Measurements from ENCODE around the gene GRAMD1B.
A peak's percentile ranks its signal among the peaks of the same experiment; 100 is the strongest.

Gene GRAMD1B

GRCh38 chr11:123405123-123405592 is 24.9 kb upstream of the GRAMD1B start:
- H3K4me3 ChIP-seq (replicated peaks; ENCODE audit: low read depth, low read length): no peak overlapping the region
- TF ChIP-seq, protein P1, sequence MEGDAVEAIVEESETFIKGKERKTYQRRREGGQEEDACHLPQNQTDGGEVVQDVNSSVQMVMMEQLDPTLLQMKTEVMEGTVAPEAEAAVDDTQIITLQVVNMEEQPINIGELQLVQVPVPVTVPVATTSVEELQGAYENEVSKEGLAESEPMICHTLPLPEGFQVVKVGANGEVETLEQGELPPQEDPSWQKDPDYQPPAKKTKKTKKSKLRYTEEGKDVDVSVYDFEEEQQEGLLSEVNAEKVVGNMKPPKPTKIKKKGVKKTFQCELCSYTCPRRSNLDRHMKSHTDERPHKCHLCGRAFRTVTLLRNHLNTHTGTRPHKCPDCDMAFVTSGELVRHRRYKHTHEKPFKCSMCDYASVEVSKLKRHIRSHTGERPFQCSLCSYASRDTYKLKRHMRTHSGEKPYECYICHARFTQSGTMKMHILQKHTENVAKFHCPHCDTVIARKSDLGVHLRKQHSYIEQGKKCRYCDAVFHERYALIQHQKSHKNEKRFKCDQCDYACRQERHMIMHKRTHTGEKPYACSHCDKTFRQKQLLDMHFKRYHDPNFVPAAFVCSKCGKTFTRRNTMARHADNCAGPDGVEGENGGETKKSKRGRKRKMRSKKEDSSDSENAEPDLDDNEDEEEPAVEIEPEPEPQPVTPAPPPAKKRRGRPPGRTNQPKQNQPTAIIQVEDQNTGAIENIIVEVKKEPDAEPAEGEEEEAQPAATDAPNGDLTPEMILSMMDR (IDR thresholded peaks at IDR 0.05; ENCODE audit: low read length, missing control alignments): no peak
- DNase-seq (ENCODE audit: low read depth): peak; percentile 34

- TF ChIP-seq, protein P1 (IDR thresholded peaks at IDR 0.05; ENCODE audit: low read length, missing control alignments): no peak
- no peak overlapping the region for H3K4me3 ChIP-seq (replicated peaks; ENCODE audit: low read depth, low read length)
- no peak for DNase-seq (ENCODE audit: low read depth)
Measured at GRCh38 chr11:123406441-123407129, 23.5 kb upstream of the GRAMD1B start.

DNA sequence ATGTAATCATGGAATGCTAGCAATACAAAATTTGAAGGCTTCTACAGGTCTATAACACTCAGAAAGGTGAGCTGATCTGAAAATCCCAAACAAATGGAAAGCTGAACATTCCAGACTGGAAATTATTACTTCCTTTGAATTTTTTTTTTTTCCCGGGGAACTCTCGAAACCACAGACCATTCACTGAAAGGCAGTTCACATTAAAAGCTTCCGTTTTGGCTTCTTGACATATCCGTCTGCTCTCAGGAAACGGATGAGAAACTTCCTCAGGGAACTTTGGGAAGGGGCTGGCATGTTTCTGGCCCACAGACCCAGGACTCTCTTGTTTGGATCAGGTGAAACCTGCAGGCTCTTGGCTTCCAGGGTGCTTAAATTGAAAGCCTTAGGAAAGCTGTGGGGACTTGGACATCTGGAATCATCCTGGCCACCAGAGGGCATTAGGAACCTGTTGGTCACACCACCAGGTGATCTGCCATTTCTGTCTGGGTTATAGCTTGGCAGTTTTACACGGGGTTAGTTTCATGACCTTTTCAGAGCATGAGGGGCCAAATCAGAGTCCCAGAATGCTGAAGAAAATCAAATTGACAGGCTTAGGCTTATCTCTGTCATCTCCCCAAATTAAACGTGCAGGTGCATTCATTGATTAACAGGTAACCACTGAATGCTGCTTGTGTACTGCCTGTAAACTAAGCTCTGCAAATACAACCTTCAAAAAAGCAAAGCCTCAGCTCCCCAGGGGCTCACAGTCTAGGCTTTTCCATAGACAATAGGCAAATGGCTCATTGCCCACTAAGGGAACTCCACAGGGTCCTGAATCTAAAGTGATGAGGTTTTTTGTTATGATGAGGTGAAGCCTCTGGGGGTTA is 22.7 kb upstream of the GRAMD1B start:
- TF ChIP-seq, protein P1 (IDR thresholded peaks at IDR 0.05; ENCODE audit: low read length, missing control alignments): peak; percentile 79
- no peak overlapping the region for H3K4me3 ChIP-seq (replicated peaks; ENCODE audit: low read depth, low read length)
- peak; percentile 87 for DNase-seq (ENCODE audit: low read depth)

GRCh38 chr11:123407996-123408597 is 22.0 kb upstream of the GRAMD1B start:
- TF ChIP-seq, protein P1 (IDR thresholded peaks at IDR 0.05; ENCODE audit: low read length, missing control alignments): no peak
- no peak overlapping the region for H3K4me3 ChIP-seq (replicated peaks; ENCODE audit: low read depth, low read length)
- DNase-seq (ENCODE audit: low read depth): no peak

- H3K4me3 ChIP-seq (replicated peaks; ENCODE audit: low read depth, low read length): no peak overlapping the region
- TF ChIP-seq, protein P1 (IDR thresholded peaks at IDR 0.05; ENCODE audit: low read length, missing control alignments): no peak
- no peak for DNase-seq (ENCODE audit: low read depth)
Measured at GRCh38 chr11:123408619-123409455, 21.2 kb upstream of the GRAMD1B start.
